Renal cortical epithelial cell (primary cell): ENCODE measurements around the gene PMM1. TPM values are rescaled to one million over a fixed set of nuclear protein-coding genes. Genes with fewer than 3 reads are reported as not detected.
A peak's percentile ranks its signal among the peaks of the same experiment; 100 is the strongest.
"Not testable (repeated sequence)": the region's sequence is repeated elsewhere in the genome, so short reads cannot be mapped to it uniquely, and the experiment has no call there.

ENCODE experiments used
- DNase-seq: peaks from one replicate; pipeline ENCODE4 v3.0.0-alpha.2; 2011; ENCODE audit warnings: low read depth
- total RNA-seq: library from RNA; depleted of rRNA; stranded (reverse); fragments of >200 nt; gene quantifications from 2 replicates; pipeline ENCODE4 v1.2.3, GENCODE V29; 2014

PMM1 gene
- total RNA-seq: 9.9 and 14.6 TPM in 2 replicates

DNA sequence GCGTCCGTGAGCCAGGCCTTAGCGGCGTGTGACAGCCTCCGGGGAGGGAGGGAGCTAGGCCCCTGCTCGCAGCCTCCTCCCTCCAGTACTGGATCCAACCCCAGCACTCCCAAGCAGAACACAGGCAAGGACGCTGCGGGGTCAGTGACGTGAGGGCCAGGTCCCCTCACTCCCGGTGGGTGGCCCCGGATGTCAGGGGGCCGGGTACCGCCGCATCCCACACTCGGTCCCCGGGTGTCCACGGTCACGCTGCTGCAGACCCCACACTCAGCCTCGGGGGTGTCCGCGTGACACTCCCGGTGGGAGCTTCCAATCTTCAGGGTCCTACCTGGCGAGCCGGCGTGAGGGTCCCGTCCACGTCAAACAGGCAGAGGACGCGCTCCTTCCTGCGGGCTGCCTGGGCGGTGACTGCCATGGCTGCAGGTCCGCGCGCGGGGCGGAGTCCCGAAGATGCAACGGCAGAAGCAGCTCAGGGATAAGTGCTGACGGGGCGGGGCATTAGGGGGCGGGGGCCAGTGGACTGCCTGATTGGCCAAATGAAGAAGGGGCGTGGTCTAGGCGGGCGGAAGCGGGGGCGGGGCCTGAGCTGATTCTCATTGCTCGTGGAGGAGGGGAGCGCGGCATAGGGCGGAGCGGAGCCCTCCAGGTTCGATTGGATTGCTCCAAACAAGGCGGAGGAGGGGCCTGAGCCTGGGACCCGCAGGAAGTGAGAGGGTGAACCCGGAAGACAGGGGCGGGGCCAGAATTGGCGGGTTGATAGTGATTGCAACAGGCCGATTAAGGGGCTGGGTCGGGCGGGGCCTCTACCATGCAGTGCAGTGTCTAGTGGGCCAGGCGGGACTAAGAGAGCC is at the start of gene PMM1:
Gene PMM1 (minus strand): TSS at position 450 of the 851 bp plus-strand sequence. CDS start 35 bp downstream, at position 415.
- peak; percentile 96 for DNase-seq

DNA sequence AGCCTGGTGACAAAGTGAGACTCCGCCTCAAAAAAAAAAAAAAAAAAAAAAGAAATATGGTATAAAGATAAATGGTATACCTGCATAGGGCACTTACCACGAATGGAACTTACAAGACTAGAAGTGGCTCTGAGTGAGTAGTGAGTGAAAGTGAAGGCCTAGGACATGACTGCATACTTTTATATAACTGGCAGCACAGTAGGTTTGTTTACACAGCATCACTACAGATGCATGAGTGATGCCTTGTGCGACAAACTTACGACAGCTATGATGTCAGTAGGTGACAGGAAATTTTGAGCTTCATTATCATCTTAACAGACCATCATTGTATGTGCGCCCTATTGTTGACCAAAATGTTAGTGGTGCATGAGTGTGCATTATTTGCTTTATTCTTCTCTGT is 49.1 kb upstream of the PMM1 start:
- DNase-seq: no peak

DNA sequence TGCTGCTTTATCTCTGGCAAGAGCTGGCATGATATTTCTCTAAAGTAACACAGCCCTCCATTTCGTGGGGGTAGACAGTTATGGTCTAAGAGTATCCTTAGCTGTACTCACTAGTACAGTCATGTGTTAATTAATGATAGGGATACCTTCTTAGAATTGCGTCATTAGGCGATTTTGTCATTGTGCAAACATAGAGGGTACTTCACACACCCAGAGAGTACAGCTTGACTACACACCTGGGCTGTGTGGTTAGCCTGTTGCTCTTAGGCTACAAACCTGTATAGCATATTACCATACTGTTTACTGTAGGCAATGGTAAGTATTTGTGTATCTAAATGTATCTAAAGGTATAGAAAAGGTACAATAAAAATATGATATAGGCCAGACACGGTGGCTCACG is 48.5 kb upstream of the PMM1 start:
- DNase-seq: peak; percentile 52

DNA sequence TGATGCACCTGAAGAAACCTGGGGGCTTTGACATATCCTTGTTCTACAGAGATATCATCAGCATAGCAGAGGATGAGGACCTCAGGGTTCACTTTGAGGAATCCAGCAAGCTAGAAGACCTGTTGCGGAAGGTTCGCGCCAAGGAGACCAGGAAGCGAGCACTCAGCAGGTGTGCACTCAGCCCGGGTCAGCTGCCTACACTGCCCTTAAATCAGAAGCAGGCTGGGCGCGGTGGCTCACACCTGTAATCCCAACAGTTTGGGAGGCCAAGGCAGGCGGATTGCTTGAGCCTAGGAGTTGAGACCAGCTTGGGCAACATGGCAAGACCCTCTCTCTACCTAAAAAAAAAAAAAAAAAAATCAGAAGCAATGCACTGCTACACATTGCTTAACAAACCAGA is 48.0 kb upstream of the PMM1 start:
- DNase-seq: not testable (repeated sequence)

DNA sequence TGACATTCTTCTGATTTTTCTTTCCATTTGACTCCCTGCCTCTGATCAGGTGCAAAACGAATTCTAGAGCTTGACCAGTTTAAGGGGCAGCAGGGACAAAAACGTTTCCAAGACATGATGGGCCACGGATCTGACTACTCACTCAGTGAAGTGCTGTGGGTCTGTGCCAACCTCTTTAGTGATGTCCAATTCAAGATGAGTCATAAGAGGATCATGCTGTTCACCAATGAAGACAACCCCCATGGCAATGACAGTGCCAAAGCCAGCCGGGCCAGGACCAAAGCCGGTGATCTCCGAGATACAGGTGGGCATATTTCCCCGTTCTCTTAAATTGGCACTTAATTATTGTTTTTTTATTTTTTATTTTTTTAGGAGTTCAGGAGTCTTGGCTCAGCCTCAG is 46.8 kb upstream of the PMM1 start:
- peak; percentile 15 for DNase-seq

DNA sequence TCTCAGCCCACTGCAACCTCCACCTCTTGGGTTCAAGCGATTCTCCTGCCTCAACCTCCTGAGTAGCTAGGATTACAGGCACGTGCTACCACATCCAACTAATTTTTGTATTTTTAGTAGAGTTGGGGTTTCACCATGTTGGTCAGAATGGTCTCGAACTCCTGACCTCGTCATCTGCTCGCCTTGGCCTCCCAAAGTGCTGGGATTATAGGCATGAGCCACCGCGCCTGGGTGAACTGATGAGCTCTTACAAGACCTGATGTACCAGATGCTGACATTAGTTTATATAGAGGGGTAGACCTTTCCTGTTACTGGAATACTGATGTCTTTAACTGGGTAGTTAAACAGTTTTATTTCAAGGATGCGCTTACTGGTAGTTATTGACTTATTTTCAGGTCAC is 45.0 kb upstream of the PMM1 start:
- DNase-seq: not testable (repeated sequence)

DNA sequence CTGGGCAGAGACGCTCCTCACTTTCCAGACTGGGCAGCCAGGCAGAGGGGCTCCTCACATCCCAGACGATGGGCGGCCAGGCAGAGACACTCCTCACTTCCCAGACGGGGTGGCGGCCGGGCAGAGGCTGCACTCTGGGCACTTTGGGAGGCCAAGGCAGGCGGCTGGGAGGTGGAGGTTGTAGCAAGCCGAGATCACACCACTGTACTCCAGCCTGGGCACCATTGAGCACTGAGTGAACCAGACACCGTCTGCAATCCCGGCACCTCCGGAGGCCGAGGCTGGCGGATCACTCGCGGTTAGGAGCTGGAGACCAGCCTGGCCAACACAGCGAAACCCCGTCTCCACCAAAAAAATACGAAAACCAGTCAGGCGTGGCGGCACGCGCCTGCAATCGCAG is 42.0 kb upstream of the PMM1 start:
- not testable (repeated sequence) for DNase-seq

DNA sequence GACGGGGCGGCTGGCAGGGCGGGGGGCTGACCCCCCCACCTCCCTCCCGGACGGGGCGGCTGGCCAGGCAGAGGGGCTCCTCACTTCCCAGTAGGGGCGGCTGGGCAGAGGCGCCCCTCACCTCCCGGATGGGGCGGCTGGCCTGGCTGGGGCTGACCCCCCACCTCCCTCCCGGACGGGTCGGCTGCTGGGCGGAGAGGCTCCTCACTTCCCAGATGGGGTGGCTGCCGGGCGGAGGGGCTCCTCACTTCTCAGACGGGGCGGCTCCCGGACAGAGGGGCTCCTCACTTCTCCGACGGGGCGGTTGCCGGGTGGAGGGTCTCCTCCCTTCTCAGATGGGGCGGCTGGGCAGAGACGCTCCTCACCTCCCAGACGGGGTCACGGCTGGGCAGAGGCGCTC is 41.5 kb upstream of the PMM1 start:
- DNase-seq: not testable (repeated sequence)

DNA sequence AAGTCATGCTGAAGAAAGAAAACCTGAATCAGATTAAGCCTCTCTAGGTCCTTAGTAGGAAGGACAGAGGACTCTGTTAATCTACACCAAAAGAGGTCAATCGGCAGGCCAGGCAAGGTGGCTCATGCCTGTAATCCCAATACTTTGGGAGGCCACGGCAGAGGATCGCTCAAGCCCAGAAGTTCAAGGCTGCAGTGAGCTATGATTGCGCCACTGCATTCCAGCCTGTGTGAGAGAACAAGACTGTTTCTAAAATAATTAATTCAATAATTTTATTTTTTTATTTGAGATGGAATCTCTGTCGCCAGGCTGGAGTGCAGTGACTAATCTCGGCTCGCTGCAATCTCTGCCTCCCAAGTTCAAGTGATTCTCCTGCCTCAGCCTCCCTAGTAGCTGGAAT is 35.9 kb upstream of the PMM1 start:
- DNase-seq: no peak

DNA sequence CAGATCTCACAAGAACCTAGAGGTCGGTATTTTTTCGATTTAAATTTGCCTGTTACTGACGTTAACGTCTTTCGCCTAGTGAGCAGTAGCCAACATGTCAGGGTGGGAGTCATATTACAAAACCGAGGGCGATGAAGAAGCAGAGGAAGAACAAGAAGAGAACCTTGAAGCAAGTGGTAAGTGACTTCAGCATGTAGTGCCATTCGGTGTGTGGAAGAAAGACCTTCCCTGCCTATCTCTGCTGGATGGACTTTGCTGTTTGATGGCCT is 32.2 kb upstream of the PMM1 start:
- DNase-seq: no peak

DNA sequence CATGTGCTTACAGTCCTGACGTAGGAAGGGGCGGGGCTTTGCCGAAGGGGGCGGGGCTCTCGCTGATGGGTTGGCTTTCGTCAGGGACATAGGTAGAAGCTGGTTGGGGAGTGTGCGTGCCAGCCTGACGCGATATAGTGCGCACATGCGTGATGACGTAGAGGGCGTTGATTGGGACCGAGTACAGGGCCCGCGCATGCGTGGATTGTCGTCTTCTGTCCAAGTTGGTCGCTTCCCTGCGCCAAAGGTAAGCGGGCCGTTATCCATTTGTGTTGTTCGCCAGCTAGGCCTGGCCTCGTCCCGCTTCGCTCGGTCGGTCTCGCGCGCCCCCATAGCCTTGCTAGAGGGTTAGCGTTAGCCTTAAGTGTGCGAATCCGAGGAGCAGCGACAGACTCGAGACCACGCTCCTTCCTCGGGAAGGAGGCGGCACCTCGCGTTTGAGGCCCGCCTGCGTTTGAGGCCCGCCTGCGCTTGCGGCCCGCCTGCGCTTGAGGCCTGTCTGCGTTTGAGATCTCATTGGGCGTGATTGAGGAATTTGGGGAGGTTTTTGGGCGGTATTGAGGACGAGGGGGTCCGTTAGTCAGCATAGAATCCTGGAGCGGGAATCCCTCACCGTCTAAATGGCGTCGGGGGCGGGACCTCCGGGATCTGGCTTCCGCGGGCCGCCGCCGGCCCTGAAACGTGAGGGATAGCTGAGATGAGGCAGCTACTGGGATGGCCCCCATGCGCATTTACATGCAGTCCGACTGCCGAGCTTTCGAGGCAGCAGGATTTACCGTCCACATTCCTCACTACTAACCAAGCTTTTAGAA is 31.7 kb upstream of the PMM1 start, which contains the start of gene XRCC6:
Gene XRCC6 (plus strand): TSS at position 197 of the 812 bp plus-strand sequence. CDS start 710 bp downstream, outside the sequence.
- peak; percentile 99 for DNase-seq

DNA sequence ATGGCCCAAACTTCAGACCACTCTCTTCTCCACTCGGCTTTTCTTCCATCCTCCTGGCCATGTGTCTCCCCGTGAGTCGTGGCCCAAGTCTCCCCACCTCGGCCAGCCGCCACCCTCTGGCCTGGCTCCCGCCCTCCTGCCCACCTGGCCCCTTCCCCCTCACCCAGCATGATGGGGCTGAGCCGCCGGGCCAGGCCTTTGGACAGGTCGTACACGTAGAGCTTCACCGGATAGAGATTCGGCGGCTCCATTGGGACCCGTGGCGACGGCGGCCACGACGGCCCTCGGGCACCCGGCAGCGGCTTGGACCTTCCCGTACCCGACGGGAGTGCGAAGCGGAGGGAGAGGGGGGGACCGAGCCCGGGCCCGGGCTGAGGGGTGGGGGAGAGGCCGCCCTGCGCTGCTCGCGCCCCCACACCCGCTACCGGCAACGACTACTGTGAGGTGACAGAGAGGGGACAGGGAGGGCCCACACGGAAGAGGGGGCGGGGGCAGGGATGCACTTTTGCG is 31.0 kb upstream of the PMM1 start, which contains the start of gene DESI1:
Gene DESI1 (minus strand): TSS at position 455 of the 510 bp plus-strand sequence. CDS start 204 bp downstream, at position 251.
- no peak for DNase-seq

DNA sequence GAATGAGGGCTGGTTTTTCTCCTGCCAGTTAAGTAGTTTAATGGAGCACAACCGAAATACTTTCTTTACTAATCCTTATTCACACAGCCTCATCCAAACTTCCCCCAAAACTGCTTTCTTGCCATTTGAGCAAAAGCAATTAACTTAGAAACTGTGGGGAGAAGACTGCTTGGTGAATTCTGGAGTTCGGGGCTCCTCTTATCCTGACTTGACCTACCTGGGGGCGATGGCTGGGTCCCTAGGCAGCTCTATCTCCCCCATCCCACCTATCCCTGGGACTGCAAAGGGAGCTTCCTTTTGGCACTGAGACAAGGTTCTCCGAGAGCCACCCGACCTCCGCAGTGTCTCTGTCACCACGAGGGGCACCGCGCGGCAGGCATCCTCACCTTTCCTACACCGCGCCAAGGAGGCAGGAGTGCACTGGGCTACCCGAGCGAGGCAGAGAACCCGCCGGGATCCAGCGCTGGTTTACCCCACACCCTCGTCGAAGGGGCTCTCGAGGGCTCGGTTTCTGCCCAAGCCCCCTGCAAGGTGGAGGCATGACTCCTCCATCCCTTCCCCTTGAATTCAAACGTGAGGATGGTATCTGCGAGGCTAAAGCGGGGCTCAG is 30.4 kb upstream of the PMM1 start:
- DNase-seq: no peak

DNA sequence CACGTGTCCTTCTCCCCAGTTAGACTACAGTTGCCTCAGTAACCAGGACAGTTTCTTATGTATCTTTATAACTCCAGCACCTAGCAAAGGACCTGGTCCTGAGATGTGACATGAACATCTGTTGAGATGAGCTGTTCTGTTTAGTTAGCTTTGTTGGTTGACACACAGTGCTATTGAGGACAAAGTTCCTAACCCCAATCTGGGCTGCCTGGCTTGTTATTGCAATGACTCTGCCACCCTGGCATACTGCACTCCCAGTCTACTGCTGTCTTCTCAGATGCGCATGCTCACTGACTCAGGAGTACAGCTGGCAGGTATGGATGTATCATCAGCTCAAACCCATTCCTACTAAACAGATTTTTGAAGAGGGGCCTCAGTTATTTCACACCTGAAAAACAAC is 23.8 kb upstream of the PMM1 start:
- no peak for DNase-seq

DNA sequence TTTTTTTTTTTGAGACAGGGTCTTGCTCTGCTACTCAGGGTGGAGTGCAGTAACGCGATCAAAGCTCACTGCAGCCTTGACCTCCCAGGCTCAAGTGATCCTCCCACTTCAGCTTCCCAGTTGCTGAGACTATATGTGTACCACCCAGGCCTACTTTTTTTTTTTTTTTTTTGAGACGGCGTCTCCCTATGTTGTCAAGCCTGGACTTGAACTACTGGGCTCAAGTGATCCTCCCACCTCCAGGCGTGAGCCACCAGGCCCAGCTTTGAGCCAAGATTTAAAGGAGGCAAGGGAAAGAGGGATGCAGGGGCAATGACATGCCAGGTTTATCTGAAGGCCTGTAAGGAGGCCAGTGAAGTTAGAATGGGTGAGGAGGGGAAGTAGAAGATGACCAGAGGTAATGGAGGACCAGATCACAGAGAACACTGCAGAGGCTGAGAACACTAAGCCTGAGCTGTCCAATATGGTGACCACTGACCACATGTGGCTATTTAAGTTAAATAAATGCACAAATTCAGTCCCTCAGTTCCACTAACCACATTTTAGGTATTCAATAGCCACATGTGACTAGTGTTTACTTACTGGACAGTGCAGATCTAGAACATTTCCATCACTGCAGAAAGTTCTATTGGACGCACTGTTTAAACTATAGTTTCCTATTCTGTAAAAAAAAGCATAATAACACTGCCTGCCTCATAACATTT is 23.1 kb upstream of the PMM1 start:
- no peak for DNase-seq

DNA sequence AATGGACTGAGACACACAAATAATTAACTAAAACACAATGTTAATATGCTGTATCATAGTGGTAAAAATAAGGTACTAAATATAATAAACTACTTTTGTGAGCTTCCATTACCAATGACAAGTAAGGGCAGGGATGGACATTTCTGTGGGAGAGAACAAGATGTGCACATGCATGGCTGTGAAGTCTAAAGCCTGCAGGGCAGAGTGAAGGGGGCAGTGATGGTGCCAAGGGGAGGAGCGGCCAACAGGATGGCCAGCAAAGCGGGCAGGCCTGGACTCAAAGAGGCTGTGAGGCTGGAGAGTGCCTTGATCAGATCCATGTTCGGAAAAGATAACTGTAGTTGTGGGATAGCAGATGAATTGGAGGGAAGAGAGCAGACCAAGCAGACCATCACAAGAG is 18.7 kb upstream of the PMM1 start:
- no peak for DNase-seq

DNA sequence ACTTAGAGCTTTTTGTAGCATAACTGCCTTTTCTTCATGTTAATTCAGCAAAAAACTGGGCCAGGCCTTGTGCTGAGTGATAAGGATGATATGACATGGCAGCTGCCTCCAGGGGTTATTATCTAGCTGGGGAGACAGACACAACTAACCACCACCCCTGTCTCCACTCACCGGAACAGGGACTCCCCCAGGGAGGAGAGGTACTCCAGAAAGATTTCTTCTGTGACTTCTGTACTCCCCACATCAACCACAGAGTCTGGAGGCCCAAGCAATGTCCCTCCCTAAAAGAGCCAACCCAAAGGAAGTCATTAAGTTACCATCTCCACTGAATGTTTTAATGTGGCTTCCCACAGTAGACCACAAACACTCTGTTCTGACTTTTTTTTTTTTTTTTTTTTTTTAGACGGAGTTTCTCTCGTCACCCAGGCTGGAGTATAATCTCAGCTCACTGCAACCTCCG is 14.3 kb upstream of the PMM1 start:
- DNase-seq: peak; percentile 22

DNA sequence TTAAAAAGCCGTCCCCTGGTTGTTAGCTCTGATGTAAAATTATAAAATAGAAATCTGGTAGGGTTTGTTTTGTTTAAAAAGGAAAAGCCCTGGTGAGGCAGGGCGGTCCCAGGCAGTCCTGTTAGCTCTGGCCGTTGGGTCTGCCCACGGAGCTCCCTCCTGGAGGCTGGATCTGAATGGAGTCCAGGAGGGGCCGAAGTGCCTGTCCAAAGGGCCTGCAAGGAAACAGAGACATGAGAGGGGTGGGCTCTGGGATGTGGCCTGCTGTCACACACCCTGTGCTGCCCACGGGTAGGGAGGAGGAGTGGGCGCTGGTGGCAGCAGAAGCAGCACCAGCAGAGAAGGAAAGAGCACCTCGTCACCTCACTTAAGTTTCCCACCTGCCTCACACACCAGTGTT is 11.3 kb upstream of the PMM1 start:
- DNase-seq: no peak

DNA sequence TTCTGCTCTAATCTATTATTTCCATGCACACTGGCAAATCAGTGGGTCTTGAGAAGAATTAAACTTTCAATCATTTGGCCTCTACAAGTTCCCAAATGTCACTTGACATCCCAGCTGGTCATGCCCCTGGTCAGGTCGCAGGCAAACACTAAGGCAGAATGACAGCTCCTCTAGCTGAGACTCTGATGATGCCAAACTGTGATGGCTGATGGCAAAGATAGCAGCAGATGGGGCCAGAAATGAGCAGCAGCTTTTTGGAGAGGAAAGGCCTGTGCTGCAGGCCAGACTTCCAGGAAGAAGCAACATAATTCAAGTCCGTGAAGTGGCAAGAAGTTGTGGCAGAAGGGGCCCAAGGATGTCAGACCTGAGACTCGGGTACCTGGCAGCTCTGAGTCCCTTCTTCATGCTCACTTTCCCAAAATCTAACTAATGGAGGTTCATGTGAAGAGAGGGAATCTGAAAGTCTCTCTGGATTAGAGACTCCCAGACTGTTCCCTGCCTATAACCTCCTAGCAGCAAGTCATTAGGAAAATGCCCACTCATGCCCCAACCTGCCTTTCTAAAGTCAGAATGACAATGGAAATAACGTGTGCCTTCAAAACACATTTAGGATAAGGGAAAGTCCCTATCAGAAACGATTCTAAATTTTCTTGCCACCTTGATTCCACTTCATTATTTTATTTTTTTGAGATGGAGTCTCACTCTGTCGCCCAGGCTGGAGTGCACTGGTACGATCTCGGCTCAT is 9.4 kb upstream of the PMM1 start:
- DNase-seq: no peak

DNA sequence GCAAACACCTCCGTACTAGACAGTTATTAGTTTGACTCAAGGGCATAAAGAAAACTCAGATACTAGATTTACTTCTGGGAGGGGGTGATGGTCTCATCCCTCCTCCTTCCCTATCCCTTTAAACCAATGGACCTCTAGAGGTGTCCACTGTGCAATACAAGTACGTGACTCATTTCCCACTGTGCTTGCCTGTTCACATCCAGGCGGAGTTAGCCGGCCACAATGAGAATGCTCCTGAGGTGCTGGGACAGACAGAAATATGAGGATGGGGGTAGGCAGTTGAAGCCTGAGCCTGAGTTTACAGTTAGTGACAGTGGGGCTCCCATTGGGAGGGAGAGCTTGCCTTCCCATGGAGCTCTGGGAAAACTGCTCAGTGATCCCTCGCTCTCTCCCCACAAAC is 8.4 kb upstream of the PMM1 start:
- DNase-seq: peak; percentile 76

DNA sequence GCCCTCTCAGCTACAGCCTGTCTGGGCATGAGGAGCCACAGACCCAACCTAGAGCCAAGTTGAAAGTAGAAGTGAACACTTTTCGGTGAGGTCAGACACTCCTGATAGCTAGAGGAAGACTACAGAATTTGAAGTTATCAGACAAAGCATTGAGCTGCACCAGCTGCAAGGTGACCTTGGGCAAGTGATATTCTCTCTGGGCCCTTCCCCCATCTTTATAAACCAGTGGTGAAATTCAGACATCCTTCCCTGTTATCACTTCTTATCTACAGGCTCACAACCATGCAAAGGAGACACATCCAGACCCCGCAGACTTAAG is 8.0 kb upstream of the PMM1 start:
- no peak for DNase-seq
